WTC11 (cell line): ENCODE measurements around the gene KIAA1586. TPM values are rescaled to one million over a fixed set of nuclear protein-coding genes. Genes with fewer than 3 reads are reported as not detected.

Experiments used
- ATAC-seq: fragments of 200-7000 bp; cut with Tn5 transposase; 2 replicates; pipeline ENCODE4 v1.10.0; 2021; ENCODE audit warnings: mild to moderate bottlenecking, moderate library complexity
- CTCF ChIA-PET: fragments of 300-600 bp; sonication (Branson Sonifier 250); formaldehyde crosslinking; loops from one replicate; lab custom pipeline; 2021; ENCODE audit warnings: antibody characterized with exemption; lab: Charles Lee
- POLR2A ChIA-PET: fragments of 350-600 bp; sonication (Branson Sonifier 250); formaldehyde crosslinking; loops from one replicate; lab custom pipeline; 2021; ENCODE audit warnings: antibody characterized with exemption; lab: Charles Lee
- DNase-seq: peaks from one replicate; pipeline ENCODE4 v3.0.0; 2021; ENCODE audit warnings: low spot score
- H3K27ac Mint-ChIP-seq: 2 replicates; pipeline ENCODE4 v1.8.0; 2021; ENCODE audit warnings: mixed read lengths
- H3K27me3 Mint-ChIP-seq: 2 replicates; pipeline ENCODE4 v1.8.0; 2021; ENCODE audit warnings: low read depth, mild to moderate bottlenecking, moderate library complexity, mixed read lengths
- H3K36me3 Mint-ChIP-seq: 2 replicates; pipeline ENCODE4 v1.8.0; 2021; ENCODE audit warnings: mixed read lengths
- H3K4me1 Mint-ChIP-seq: 2 replicates; pipeline ENCODE4 v1.8.0; 2022; ENCODE audit warnings: mixed read lengths
- H3K4me3 Mint-ChIP-seq: 2 replicates; pipeline ENCODE4 v1.8.0; 2021; ENCODE audit warnings: mild to moderate bottlenecking, moderate library complexity, mixed read lengths
- H3K9me3 Mint-ChIP-seq: 2 replicates; pipeline ENCODE4 v1.8.0; 2021; ENCODE audit warnings: mixed read lengths
- AR ChIP-seq: fragments of 250-450 bp; sonication (Bioruptor Pico); IDR thresholded peaks from 2 replicates; pipeline ENCODE4 v1.9.0; 2021; ENCODE audit warnings: mild to moderate bottlenecking
- ARID4B ChIP-seq: sonication (generic); formaldehyde crosslinking; IDR thresholded peaks from 2 replicates; pipeline ENCODE4 v1.8.0; 2023; ENCODE audit warnings: missing genetic modification reagents, mild to moderate bottlenecking, borderline replicate concordance
- ATF1 ChIP-seq: sonication (generic); formaldehyde crosslinking; IDR thresholded peaks from 2 replicates; pipeline ENCODE4 v1.8.1; 2023; ENCODE audit warnings: mild to moderate bottlenecking, moderate library complexity, missing genetic modification reagents
- ATF3 ChIP-seq: sonication (generic); formaldehyde crosslinking; conservative IDR thresholded peaks from 2 replicates; pipeline ENCODE4 v1.8.1; 2022; ENCODE audit warnings: mild to moderate bottlenecking, missing genetic modification reagents
- E2F4 ChIP-seq: sonication (generic); formaldehyde crosslinking; IDR thresholded peaks from 2 replicates; pipeline ENCODE4 v1.8.1; 2022; ENCODE audit warnings: low read depth, mild to moderate bottlenecking, moderate library complexity, missing genetic modification reagents, borderline replicate concordance
- ELF4 ChIP-seq: sonication (generic); formaldehyde crosslinking; IDR thresholded peaks from 2 replicates; pipeline ENCODE4 v1.8.1; 2022; ENCODE audit warnings: low read depth, mild to moderate bottlenecking, moderate library complexity, missing genetic modification reagents
- FOXP4 ChIP-seq: sonication (generic); formaldehyde crosslinking; IDR thresholded peaks from 2 replicates; pipeline ENCODE4 v1.8.0; 2022; ENCODE audit warnings: mild to moderate bottlenecking, missing genetic modification reagents
- GABPB1 ChIP-seq: sonication (generic); formaldehyde crosslinking; IDR thresholded peaks from 2 replicates; pipeline ENCODE4 v1.8.1; 2023; ENCODE audit warnings: mild to moderate bottlenecking, missing genetic modification reagents
- GRHL2 ChIP-seq: fragments of 250-450 bp; sonication (Bioruptor Pico); IDR thresholded peaks from 2 replicates; pipeline ENCODE4 v1.8.0; 2022; ENCODE audit warnings: mild to moderate bottlenecking, moderate library complexity; ENCODE audit not compliant: insufficient replicate concordance, severe bottlenecking
- GTF2I ChIP-seq: fragments of 250-450 bp; sonication (Bioruptor Pico); conservative IDR thresholded peaks from 2 replicates; pipeline ENCODE4 v1.4.0; 2021; ENCODE audit warnings: mild to moderate bottlenecking
- MXD4 ChIP-seq: fragments of 250-450 bp; sonication (Bioruptor Pico); IDR thresholded peaks from 2 replicates; pipeline ENCODE4 v1.8.0; 2021; ENCODE audit warnings: mild to moderate bottlenecking, moderate library complexity, borderline replicate concordance
- NFYB ChIP-seq: sonication (generic); formaldehyde crosslinking; conservative IDR thresholded peaks from 2 replicates; pipeline ENCODE4 v1.8.0; 2022; ENCODE audit warnings: low read depth, missing genetic modification reagents
- NR1H2 ChIP-seq: sonication (generic); formaldehyde crosslinking; IDR thresholded peaks from 2 replicates; pipeline ENCODE4 v1.9.0; 2021; ENCODE audit warnings: mild to moderate bottlenecking, moderate library complexity, missing genetic modification reagents
- PRDM15 ChIP-seq: sonication (generic); formaldehyde crosslinking; IDR thresholded peaks from 2 replicates; pipeline ENCODE4 v1.8.0; 2022; ENCODE audit warnings: missing genetic modification reagents
- RELA ChIP-seq: sonication (generic); formaldehyde crosslinking; IDR thresholded peaks from 2 replicates; pipeline ENCODE4 v1.8.1; 2022; ENCODE audit warnings: missing genetic modification reagents, mild to moderate bottlenecking, borderline replicate concordance
- STAT6 ChIP-seq: sonication (generic); formaldehyde crosslinking; conservative IDR thresholded peaks from 2 replicates; pipeline ENCODE4 v1.8.1; 2023; ENCODE audit warnings: mild to moderate bottlenecking, low read depth, missing genetic modification reagents, moderate library complexity
- TCF7 ChIP-seq: sonication (generic); formaldehyde crosslinking; IDR thresholded peaks from 2 replicates; pipeline ENCODE4 v1.8.0; 2022; ENCODE audit warnings: mild to moderate bottlenecking, low read depth, missing genetic modification reagents, moderate library complexity
- TP53 ChIP-seq: sonication (generic); formaldehyde crosslinking; IDR thresholded peaks from 2 replicates; pipeline ENCODE4 v1.8.1; 2023; ENCODE audit warnings: mild to moderate bottlenecking, missing genetic modification reagents
- total RNA-seq: library from RNA; stranded (reverse); gene quantifications from 3 replicates; pipeline ENCODE4 v1.2.3, GENCODE V29; 2021

The KIAA1586 gene
- total RNA-seq, 1 experiment from 2014 or later = 17.2 TPM

GRCh38 chr6:57072108-57072507, 25.6 kb downstream of the KIAA1586 start:
- no peak for DNase-seq
- no peak for TF ChIP-seq ATF3 (CRISPR knock-in tag)
- no peak for TF ChIP-seq NR1H2
- no peak for TF ChIP-seq NFYB (CRISPR knock-in tag)
- no peak for TF ChIP-seq MXD4 (CRISPR knock-in tag)
- TF ChIP-seq GABPB1 (CRISPR knock-in tag) = no peak
- no peak for TF ChIP-seq STAT6 (CRISPR knock-in tag)
- no peak for TF ChIP-seq ATF1 (CRISPR knock-in tag)
- no peak for TF ChIP-seq PRDM15 (CRISPR knock-in tag)
- TF ChIP-seq GTF2I (CRISPR knock-in tag) = no peak
- no peak for TF ChIP-seq RELA (CRISPR knock-in tag)
- no peak for TF ChIP-seq AR (CRISPR knock-in tag)
- TF ChIP-seq TCF7 (CRISPR knock-in tag) = no peak
- no peak for TF ChIP-seq GRHL2 (CRISPR knock-in tag)
- TF ChIP-seq E2F4 (CRISPR knock-in tag) = no peak
- no peak for TF ChIP-seq ELF4
- TF ChIP-seq TP53 (CRISPR knock-in tag) = no peak
- no peak for TF ChIP-seq ARID4B (CRISPR knock-in tag)
- TF ChIP-seq FOXP4 (CRISPR knock-in tag) = no peak
- CTCF ChIA-PET = no interaction called here
- Mint-ChIP-seq H3K27me3 (peaks cover 100% of the 10 kb centered on the region), H3K4me1 (peaks cover 33% of the 10 kb centered on the region), H3K9me3 (peaks cover 8% of the 10 kb centered on the region), H3K4me3 (no peak overlapping the region), H3K27ac (no peak overlapping the region), H3K36me3 (no peaks in the 10 kb centered on the region; the same call in 1 of the 2 replicates)
- no peak for ATAC-seq
- POLR2A ChIA-PET = no interaction called here
